GM12873 (cell line): ENCODE data around the gene LMX1B.

ENCODE experiments used
- TF ChIP-seq, protein P1 (sequence below): IDR thresholded peaks from 2 replicates; pipeline ENCODE4 v1.5.1; 2012; ENCODE audit warnings: low read depth, mild to moderate bottlenecking, moderate library complexity, low read length, control low read depth; ENCODE audit not compliant: insufficient read depth; ENCODE audit errors: missing control alignments

Gene LMX1B

DNA sequence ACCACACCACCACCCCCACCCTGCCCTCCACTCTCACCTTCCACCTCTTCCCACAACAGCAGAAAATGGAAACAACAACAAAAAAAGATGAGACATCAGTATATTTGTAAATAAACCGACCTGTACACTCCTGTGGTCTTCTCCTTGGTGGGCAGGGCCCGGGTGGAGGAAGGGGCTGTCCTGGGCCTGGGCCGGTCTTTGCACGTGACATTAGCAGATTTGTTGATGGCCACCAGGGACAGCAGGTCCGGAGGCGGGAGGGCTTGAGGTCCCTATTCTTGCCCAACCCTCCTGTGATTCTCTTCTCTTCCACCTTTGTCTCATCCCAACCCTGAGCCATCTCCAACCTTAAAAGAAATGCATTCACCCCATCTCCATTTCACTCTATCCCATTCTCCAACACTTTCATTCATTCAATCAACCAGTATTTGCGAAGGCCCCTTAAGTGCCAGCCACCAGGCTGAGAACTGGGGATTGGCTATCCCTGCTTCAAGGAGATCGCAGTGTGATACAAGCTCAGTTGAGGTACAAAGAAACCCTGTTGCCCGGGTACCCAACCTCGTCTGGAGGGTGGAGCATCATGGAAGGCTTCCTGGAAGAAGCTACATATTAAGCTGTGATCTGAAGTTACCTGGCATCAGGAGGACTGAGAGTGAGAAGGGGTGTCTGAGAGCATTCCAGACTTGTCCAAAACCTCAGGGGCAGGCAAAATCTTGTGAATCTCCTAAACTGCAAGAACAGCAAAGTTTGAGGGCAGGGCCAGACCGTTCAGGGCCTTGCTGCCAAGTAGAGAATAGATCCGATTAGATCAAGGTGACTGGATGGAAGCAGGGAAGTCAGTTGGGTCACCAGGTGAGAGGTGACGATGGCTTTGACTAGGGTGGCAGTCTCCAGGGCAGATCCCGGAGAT lies 87.4 kb downstream of the LMX1B start:
- TF ChIP-seq, protein P1, sequence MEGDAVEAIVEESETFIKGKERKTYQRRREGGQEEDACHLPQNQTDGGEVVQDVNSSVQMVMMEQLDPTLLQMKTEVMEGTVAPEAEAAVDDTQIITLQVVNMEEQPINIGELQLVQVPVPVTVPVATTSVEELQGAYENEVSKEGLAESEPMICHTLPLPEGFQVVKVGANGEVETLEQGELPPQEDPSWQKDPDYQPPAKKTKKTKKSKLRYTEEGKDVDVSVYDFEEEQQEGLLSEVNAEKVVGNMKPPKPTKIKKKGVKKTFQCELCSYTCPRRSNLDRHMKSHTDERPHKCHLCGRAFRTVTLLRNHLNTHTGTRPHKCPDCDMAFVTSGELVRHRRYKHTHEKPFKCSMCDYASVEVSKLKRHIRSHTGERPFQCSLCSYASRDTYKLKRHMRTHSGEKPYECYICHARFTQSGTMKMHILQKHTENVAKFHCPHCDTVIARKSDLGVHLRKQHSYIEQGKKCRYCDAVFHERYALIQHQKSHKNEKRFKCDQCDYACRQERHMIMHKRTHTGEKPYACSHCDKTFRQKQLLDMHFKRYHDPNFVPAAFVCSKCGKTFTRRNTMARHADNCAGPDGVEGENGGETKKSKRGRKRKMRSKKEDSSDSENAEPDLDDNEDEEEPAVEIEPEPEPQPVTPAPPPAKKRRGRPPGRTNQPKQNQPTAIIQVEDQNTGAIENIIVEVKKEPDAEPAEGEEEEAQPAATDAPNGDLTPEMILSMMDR = no peak

DNA sequence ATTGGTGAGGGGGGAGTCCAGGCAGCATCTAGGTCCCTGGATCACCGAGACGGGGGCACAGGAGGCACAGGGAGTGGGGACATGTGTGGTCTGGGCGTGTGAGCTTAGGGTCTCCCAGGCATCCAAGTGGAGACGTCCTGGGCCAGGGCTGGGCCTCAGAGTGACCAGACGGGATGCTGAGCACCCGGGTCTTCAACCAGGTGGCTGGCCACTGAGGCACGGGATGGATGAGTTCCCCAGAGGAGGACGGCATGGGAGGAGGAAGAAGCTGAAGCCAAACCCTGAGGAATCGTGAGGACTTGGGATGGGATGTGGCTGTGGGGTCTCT lies 88.0 kb downstream of the LMX1B start:
- TF ChIP-seq, protein P1 = no peak

DNA sequence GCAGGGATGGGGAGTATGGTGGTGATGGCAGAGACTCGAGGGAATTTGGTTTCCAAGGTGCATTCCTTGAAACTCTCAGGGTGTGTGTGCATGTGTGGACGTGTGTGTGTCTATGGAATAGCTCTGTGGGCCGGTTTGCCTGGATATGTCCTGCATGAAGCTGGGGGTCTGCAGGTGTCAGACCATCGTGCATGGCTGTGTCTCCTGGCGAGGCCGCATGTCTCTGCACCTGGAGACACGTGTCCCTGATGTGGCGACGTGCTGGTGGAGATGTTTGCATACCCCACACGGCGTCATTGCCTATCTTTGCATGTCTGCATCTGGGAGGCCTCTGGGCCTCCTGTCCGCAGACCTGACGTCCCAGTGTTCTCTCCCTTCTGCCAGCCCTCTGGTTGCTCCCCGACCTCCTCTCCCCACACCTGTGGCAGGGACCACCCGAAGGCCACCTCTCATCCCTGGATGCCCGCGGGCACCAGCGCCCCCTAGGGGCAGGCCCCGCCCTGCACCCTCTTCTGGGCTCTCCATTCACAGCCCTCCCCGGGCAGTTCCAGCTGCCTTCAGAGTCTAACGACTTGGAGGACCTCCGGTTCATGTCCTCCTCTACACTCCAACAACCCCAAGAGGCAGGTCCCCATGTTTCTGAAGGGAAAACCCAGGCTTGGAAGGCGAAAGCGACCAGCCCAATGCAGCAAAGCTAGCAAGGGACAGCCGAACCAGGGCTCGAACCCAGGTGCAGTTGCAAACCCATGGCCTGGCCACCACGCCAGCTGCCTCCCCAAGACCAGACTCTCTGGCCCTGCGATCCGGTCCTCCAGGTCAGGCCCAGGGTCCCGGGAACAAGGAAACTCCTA lies 88.6 kb downstream of the LMX1B start:
- TF ChIP-seq, protein P1 = peak; percentile 76

DNA sequence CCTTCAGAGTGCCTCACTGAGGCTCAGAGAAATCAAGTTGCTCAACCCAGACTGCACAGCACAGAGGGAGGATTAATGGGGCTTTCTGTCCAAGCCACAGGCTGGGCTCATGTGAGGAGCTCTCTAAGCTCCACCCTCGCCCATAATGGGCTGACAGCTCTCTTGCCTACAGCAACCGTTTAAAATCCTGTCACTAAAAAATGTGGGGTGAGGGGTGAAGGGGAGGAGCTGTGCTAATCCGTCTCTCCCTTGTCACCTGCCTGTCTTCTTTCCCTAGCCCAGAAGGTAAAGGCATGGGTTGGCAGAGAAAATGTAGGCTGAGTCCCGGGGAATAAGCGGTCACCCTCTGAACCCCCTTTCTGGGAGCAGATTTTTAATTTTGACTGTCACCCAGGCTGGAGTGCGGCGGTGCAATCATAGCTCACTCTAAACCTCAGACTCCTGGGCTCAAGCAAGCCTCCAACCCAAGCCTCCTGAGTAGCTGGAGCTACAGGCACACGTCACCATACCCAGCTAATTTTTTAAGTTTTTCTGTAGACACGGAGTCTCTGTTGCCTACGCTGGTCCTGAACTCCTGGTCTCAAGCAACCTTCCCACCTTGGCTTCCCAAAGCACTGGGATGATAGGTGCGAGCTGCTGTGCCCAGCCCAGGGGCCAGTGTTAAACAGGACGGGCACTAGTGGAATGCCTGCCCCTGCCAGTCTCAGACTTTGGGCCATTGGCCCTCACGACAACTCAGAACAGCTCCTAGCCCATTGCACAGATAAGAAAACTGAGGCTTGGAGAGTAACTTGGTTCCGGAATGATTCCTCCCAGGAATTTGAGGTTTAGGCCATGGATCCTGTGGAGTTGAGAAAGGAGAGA lies 89.5 kb downstream of the LMX1B start:
- TF ChIP-seq, protein P1 = no peak

DNA sequence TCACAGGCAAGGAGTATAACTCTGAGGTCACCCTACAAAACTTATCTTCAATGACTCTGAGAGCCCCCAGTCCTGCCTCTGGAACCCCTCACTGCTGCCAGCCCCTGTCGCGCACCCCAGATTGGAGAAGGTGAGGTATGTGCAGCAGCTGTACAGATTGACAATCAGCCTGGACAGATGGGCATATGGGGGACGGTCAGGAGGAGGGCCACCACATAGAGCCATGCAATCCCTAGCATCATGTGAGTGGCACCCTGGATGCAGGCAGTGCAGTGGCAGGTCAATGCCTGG lies 90.1 kb downstream of the LMX1B start:
- TF ChIP-seq, protein P1 = no peak

DNA sequence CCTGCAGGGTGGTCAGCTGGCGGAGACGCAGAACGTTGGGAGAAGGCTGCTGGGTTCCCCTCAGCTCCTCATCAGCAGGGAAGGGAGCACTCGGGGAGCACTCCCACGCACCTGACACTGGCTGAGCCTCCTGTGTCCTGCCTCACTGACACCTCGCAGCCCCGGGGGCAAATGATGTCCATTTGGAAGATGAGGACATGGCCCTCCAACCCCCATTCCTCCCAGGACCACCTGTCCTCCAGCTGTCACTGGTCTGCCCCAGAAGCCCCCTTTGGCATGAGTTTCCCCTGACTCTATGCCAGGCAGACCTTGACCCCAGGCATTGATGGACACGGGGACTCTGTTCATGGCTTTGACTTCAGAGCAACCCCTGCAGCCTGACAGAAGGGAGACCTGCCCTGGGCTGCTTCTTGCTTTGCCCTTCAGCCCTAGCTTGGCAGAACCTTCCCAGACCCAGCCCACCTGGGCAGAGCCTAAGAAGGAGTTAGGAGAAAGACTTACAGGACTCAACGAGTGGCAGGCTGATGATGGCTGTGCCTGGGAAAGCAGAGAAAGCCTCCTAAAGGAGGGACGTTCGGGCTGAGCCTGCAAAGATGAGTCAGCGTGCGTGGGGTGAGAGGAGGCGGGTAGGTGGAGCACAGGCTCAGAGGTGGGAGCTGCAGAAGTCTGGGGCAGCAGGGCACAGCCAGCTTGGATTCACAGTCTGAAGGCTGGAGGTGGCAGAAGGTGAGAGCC lies 90.6 kb downstream of the LMX1B start:
- TF ChIP-seq, protein P1 = no peak
